Karpas-422 (cell line): ENCODE results near the gene ZSWIM4. TPM values are rescaled to one million over a fixed set of nuclear protein-coding genes. Genes with fewer than 3 reads are reported as not detected.

Experiments
- DNase-seq: peaks from one replicate; pipeline ENCODE4 v3.0.0-alpha.2; 2015
- H2AFZ ChIP-seq: fragments of 200-600 bp; sonication (generic); 2 replicates; pipeline ENCODE4 v1.6.1; 2014; ENCODE audit warnings: antibody characterized with exemption, low read length, mixed read lengths
- H3K27ac ChIP-seq: fragments of 200-600 bp; sonication (generic); 2 replicates; pipeline ENCODE4 v1.5.1; 2014; ENCODE audit warnings: mild to moderate bottlenecking, low read length, moderate library complexity
- H3K27me3 ChIP-seq: fragments of 200-600 bp; sonication (generic); 2 replicates; pipeline ENCODE4 v1.6.1; 2014; ENCODE audit warnings: low read length, mixed read lengths
- H3K36me3 ChIP-seq: fragments of 200-600 bp; sonication (generic); 2 replicates; pipeline ENCODE4 v1.6.1; 2014; ENCODE audit warnings: low read length, mixed read lengths; ENCODE audit not compliant: insufficient read depth
- H3K4me1 ChIP-seq: fragments of 200-600 bp; sonication (generic); 2 replicates; pipeline ENCODE4 v1.6.1; 2014; ENCODE audit warnings: mild to moderate bottlenecking, low read length, mixed read lengths
- H3K4me2 ChIP-seq: fragments of 200-600 bp; sonication (generic); 2 replicates; pipeline ENCODE4 v1.6.1; 2014; ENCODE audit warnings: low read length, low read depth, mild to moderate bottlenecking; ENCODE audit not compliant: poor library complexity, severe bottlenecking
- H3K4me3 ChIP-seq: fragments of 200-600 bp; sonication (generic); 2 replicates; pipeline ENCODE4 v1.5.1; 2014; ENCODE audit warnings: mild to moderate bottlenecking, antibody characterized with exemption, low read length, mixed read lengths
- H3K79me2 ChIP-seq: fragments of 200-600 bp; sonication (generic); 2 replicates; pipeline ENCODE4 v1.6.1; 2014; ENCODE audit warnings: mild to moderate bottlenecking, low read length, mixed read lengths
- H3K9ac ChIP-seq: fragments of 200-600 bp; sonication (generic); 2 replicates; pipeline ENCODE4 v1.6.0; 2014; ENCODE audit warnings: low read length
- H3K9me2 ChIP-seq: fragments of 200-600 bp; sonication (generic), shearing (Covaris generic); replicated peaks from 2 replicates; pipeline ENCODE4 v1.6.0; 2014; ENCODE audit warnings: mild to moderate bottlenecking, low read length, moderate library complexity; ENCODE audit not compliant: insufficient read depth
- H3K9me3 ChIP-seq: fragments of 300-700, 200-600 bp; sonication (generic); 2 replicates; pipeline ENCODE4 v1.6.1; 2014; ENCODE audit warnings: low read length, mixed read lengths
- H4K20me1 ChIP-seq: fragments of 200-600 bp; sonication (generic); 2 replicates; pipeline ENCODE4 v1.6.1; 2014; ENCODE audit warnings: mild to moderate bottlenecking, antibody characterized with exemption, low read length, low read depth; ENCODE audit not compliant: insufficient read depth
- total RNA-seq: library from RNA; depleted of rRNA; stranded (reverse); fragments of >200 nt; shearing (Covaris generic); gene quantifications from 2 replicates; pipeline ENCODE4 v1.2.3, GENCODE V29; 2014; ENCODE audit warnings: low replicate concordance

Gene ZSWIM4
- total RNA-seq, 1 experiment from 2014 or later = 7.3 TPM

- Histone ChIP-seq H3K9ac (no peak overlapping the region), H4K20me1 (no peaks in the 10 kb centered on the region), H3K4me1 (no peaks in the 10 kb centered on the region), H3K4me2 (no peak overlapping the region), H3K9me3 (no peaks in the 10 kb centered on the region), H3K36me3 (peaks cover 20% of the 10 kb centered on the region; the same call in 1 of the 2 replicates), H3K27ac (no peak overlapping the region), H3K79me2 (peaks cover under 1% of the 10 kb centered on the region; the same call in 1 of the 2 replicates), H3K4me3 (no peak overlapping the region), H3K27me3 (no peaks in the 10 kb centered on the region), H2AFZ (no peak overlapping the region), H3K9me2 (no peaks in the 10 kb centered on the region)
- DNase-seq = no peak
These were observed 36.4 kb upstream of the ZSWIM4 start for GRCh38 chr19:13758795-13759194.

GRCh38 chr19:13761423-13761822 is 33.8 kb upstream of the ZSWIM4 start:
- Histone ChIP-seq H3K9me2 (no peaks in the 10 kb centered on the region), H3K36me3 (peaks cover 14% of the 10 kb centered on the region; the same call in 1 of the 2 replicates), H3K4me2 (no peak overlapping the region), H3K79me2 (peaks cover 22% of the 10 kb centered on the region), H3K9me3 (no peaks in the 10 kb centered on the region), H3K27ac (no peak overlapping the region), H4K20me1 (no peaks in the 10 kb centered on the region), H3K4me3 (no peak overlapping the region), H3K27me3 (no peaks in the 10 kb centered on the region), H3K4me1 (peaks cover 10% of the 10 kb centered on the region), H3K9ac (no peak overlapping the region), H2AFZ (no peak overlapping the region)
- no peak for DNase-seq

- Histone ChIP-seq H3K4me2 (no peak overlapping the region), H3K79me2 (peaks cover 23% of the 10 kb centered on the region), H3K27ac (no peak overlapping the region), H3K9me3 (no peaks in the 10 kb centered on the region), H3K4me1 (peaks cover 10% of the 10 kb centered on the region), H3K27me3 (no peaks in the 10 kb centered on the region), H3K36me3 (peaks cover 12% of the 10 kb centered on the region; the same call in 1 of the 2 replicates), H3K4me3 (no peak overlapping the region), H3K9me2 (no peaks in the 10 kb centered on the region), H2AFZ (no peak overlapping the region), H3K9ac (no peak overlapping the region), H4K20me1 (no peaks in the 10 kb centered on the region)
- DNase-seq = no peak
These were observed 32.5 kb upstream of the ZSWIM4 start for GRCh38 chr19:13762635-13763235.

GRCh38 chr19:13763265-13763664 is 32.0 kb upstream of the ZSWIM4 start:
- Histone ChIP-seq H3K4me3 (peak overlapping the region; percentile 69; the same call in 1 of the 2 replicates), H3K4me2 (peak overlapping the region; percentile 56), H3K27me3 (no peaks in the 10 kb centered on the region), H3K9me3 (no peaks in the 10 kb centered on the region), H3K36me3 (peaks cover 7% of the 10 kb centered on the region; the same call in 1 of the 2 replicates), H3K79me2 (peaks cover 23% of the 10 kb centered on the region), H4K20me1 (no peaks in the 10 kb centered on the region), H3K4me1 (peaks cover 10% of the 10 kb centered on the region), H3K27ac (no peak overlapping the region), H3K9me2 (no peaks in the 10 kb centered on the region), H3K9ac (no peak overlapping the region), H2AFZ (no peak overlapping the region)
- DNase-seq = no peak

- peak; percentile 88 for DNase-seq
- peaks cover 10% of the 10 kb centered on the region for H3K4me1 ChIP-seq
- H3K27ac ChIP-seq = no peak within 1 kb of the TSS
- peaks cover 23% of the 10 kb centered on the region for H3K79me2 ChIP-seq
- 0 out of 2 replicates have a peak, but pooled peaks cover 2% of the 10 kb centered on the region for H3K36me3 ChIP-seq
- H3K9ac ChIP-seq = peak within 1 kb of the TSS; percentile 63
- H3K9me2 ChIP-seq = no peaks in the 10 kb centered on the region
- H3K27me3 ChIP-seq = no peaks in the 10 kb centered on the region
- no peaks in the 10 kb centered on the region for H4K20me1 ChIP-seq
- H3K4me3 ChIP-seq = peak within 1 kb of the TSS; percentile 69
- no peaks in the 10 kb centered on the region for H3K9me3 ChIP-seq
- H3K4me2 ChIP-seq = peak within 1 kb of the TSS; percentile 56
- peak within 1 kb of the TSS; percentile 68; the same call in 1 of the 2 replicates for H2AFZ ChIP-seq
These were observed 31.0 kb upstream of the ZSWIM4 start, which contains the start of gene MRI1 for GRCh38 chr19:13764101-13764807. Gene MRI1, plus strand, starts transcription at chr19:13764522. Its CDS starts 67 bp downstream, at chr19:13764589.

GRCh38 chr19:13764821-13765394 is 30.3 kb upstream of the ZSWIM4 start:
- Histone ChIP-seq H3K4me1 (peaks cover 10% of the 10 kb centered on the region), H3K36me3 (0 out of 2 replicates have a peak, but pooled peaks cover 2% of the 10 kb centered on the region), H3K9ac (peak overlapping the region; percentile 63), H3K27me3 (no peaks in the 10 kb centered on the region), H3K4me2 (peak overlapping the region; percentile 56), H3K9me2 (no peaks in the 10 kb centered on the region), H3K4me3 (peak overlapping the region; percentile 69), H3K27ac (no peak overlapping the region), H3K9me3 (no peaks in the 10 kb centered on the region), H3K79me2 (peaks cover 23% of the 10 kb centered on the region), H4K20me1 (no peaks in the 10 kb centered on the region), H2AFZ (0 out of 2 replicates have a peak overlapping the region, but pooled peaks have one; percentile 27)
- DNase-seq = peak; percentile 74

- peak overlapping the region; percentile 69 for H3K4me3 ChIP-seq
- H3K36me3 ChIP-seq = 0 out of 2 replicates have a peak, but pooled peaks cover 2% of the 10 kb centered on the region
- H2AFZ ChIP-seq = no peak overlapping the region
- peaks cover 10% of the 10 kb centered on the region for H3K4me1 ChIP-seq
- H3K27me3 ChIP-seq = no peaks in the 10 kb centered on the region
- H3K9me2 ChIP-seq = no peaks in the 10 kb centered on the region
- H3K9ac ChIP-seq = peak overlapping the region; percentile 63
- H3K79me2 ChIP-seq = peaks cover 23% of the 10 kb centered on the region
- no peaks in the 10 kb centered on the region for H4K20me1 ChIP-seq
- H3K4me2 ChIP-seq = peak overlapping the region; percentile 56
- H3K9me3 ChIP-seq = no peaks in the 10 kb centered on the region
- DNase-seq = no peak
- no peak overlapping the region for H3K27ac ChIP-seq
These were observed 29.7 kb upstream of the ZSWIM4 start for GRCh38 chr19:13765395-13766094.
